Stimulated activated CD4-positive, alpha-beta T cell treated with anti-CD3 and anti-CD28 coated beads, Interleukin-2, amount 100 ng/mL, for 4 hours (primary cell): ENCODE measurements around the gene LPP.

Experiments used
- DNase-seq: peaks from one replicate; pipeline ENCODE4 v3.0.0-alpha.2; 2020; ENCODE audit warnings: low read depth

LPP gene

GRCh38 chr3:188473591-188474288, 319.8 kb downstream of the LPP start:
- DNase-seq = no peak

GRCh38 chr3:188476935-188477334, 323.0 kb downstream of the LPP start:
- no peak for DNase-seq

GRCh38 chr3:188480011-188480410, 326.1 kb downstream of the LPP start:
- DNase-seq = no peak

GRCh38 chr3:188482929-188483328, 329.0 kb downstream of the LPP start:
- DNase-seq = no peak

- no peak for DNase-seq
Measured at GRCh38 chr3:188486126-188486525, 332.2 kb downstream of the LPP start.

- DNase-seq = no peak
Measured at GRCh38 chr3:188486952-188487351, 333.0 kb downstream of the LPP start.

- DNase-seq = no peak
Measured at GRCh38 chr3:188487652-188488051, 333.7 kb downstream of the LPP start.

- no peak for DNase-seq
Measured at GRCh38 chr3:188488801-188489200, 334.8 kb downstream of the LPP start.

GRCh38 chr3:188489639-188490405, 335.9 kb downstream of the LPP start:
- no peak for DNase-seq

GRCh38 chr3:188490416-188490815, 336.5 kb downstream of the LPP start:
- DNase-seq = no peak

- DNase-seq = no peak
Measured at GRCh38 chr3:188491276-188491687, 337.3 kb downstream of the LPP start.

GRCh38 chr3:188496390-188496789, 342.4 kb downstream of the LPP start:
- DNase-seq = no peak

- no peak for DNase-seq
Measured at GRCh38 chr3:188497021-188497420, 343.1 kb downstream of the LPP start.

GRCh38 chr3:188503647-188504046, 349.7 kb downstream of the LPP start:
- DNase-seq = no peak

- DNase-seq = no peak
Measured at GRCh38 chr3:188505151-188505550, 351.2 kb downstream of the LPP start.

- no peak for DNase-seq
Measured at GRCh38 chr3:188505911-188506310, 352.0 kb downstream of the LPP start.

- DNase-seq = no peak
Measured at GRCh38 chr3:188506446-188506845, 352.5 kb downstream of the LPP start.

- no peak for DNase-seq
Measured at GRCh38 chr3:188507244-188507720, 353.3 kb downstream of the LPP start.

- DNase-seq = no peak
Measured at GRCh38 chr3:188508454-188508853, 354.5 kb downstream of the LPP start.

- DNase-seq = no peak
Measured at GRCh38 chr3:188509316-188509715, 355.4 kb downstream of the LPP start.

GRCh38 chr3:188510366-188510765, 356.4 kb downstream of the LPP start:
- DNase-seq = no peak

- no peak for DNase-seq
Measured at GRCh38 chr3:188513662-188514328, 359.8 kb downstream of the LPP start.

- DNase-seq = no peak
Measured at GRCh38 chr3:188516515-188516914, 362.6 kb downstream of the LPP start.
